ENCODE data around the gene HS6ST2.

DNA sequence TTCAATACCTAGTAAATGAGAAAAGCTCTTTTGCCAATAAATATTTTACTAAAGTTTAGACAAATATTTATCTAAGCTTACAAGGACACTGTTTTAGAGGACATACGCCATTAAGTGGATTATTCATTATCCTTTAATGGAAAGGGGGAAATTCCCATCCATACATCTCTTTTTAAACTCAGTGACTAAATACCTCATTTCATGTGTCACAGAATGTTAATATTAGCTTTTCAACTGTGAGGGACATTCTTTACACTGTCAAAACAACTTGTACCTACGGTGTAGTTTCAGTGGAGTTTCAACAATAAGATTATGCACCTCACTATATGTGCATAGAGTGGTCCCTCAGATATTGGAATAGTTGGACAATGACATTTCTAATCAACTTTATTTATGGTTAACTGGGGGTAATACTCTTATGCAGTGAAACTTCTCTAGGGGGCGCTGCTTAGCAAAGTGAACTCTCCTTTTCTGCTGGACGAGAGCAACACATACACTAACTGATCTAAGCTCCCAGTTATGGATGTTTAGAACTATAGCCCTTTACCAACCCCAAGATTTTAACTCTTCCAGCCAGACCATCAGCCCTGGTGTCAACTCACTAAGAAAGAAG lies 9.7 kb downstream of the HS6ST2 start:
- no peak for TF ChIP-seq EZH2phosphoT487 (IDR thresholded peaks at IDR 0.05; ENCODE audit: borderline replicate concordance, low read length)
- TF ChIP-seq, protein P1, sequence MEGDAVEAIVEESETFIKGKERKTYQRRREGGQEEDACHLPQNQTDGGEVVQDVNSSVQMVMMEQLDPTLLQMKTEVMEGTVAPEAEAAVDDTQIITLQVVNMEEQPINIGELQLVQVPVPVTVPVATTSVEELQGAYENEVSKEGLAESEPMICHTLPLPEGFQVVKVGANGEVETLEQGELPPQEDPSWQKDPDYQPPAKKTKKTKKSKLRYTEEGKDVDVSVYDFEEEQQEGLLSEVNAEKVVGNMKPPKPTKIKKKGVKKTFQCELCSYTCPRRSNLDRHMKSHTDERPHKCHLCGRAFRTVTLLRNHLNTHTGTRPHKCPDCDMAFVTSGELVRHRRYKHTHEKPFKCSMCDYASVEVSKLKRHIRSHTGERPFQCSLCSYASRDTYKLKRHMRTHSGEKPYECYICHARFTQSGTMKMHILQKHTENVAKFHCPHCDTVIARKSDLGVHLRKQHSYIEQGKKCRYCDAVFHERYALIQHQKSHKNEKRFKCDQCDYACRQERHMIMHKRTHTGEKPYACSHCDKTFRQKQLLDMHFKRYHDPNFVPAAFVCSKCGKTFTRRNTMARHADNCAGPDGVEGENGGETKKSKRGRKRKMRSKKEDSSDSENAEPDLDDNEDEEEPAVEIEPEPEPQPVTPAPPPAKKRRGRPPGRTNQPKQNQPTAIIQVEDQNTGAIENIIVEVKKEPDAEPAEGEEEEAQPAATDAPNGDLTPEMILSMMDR (IDR thresholded peaks at IDR 0.05; ENCODE audit: low read depth, low read length, poor library complexity, severe bottlenecking): peak; percentile 36

Measured in DOHH2 (cell line).